ENCODE measurements around the gene RAB13. TPM values are rescaled to one million over a fixed set of nuclear protein-coding genes. Genes with fewer than 3 reads are reported as not detected.

RAB13 gene
- total and polyA plus RNA-seq, 2 of the 13 experiments (the other 11 are each of a cell fraction or from before 2014, with no cell fraction given), result 15.9 to 24.7 TPM

DNA sequence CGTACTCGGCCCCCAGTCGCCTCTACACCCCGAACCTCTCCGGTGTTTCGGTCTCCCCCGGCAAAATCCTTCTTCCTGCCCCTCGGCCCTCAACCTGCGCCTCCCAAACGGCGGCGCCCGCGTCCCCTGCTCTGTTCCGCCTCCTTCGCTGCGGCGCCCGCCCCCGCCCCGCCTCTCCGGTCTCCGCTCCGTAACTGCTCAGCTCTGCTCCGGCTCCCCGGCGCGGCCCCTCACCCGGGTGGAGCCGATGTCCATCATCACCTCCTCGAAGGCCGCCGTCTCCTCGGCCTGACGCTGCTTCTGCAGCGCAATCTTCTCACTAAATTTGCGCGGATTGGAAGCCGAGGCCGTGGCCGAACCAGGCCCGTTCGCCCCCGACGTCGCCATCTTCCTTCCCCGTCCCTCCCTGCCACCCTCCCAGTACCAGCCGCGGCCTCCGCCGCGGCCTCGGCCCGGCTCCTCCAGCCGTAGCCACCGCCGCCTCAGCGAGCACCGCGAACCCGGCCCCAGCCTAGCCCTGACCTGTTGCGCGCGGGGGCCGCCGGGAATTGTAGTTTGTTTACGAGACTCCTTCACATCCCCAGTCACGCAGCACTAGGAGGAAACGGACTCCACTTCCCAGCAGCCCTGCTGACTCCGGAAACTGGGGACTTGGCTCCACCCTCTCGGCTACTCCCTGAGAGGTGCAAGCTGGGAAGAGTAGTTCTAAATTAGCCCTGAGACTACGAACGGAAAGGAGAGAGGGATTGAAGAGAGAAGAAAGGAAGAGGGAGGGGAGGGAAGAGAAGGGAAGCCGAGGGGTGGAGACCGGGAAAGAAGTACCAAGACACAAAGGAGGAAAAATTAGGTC, 27.8 kb downstream of the RAB13 start, which contains the start of gene CRTC2 (continued):
- TF ChIP-seq NR2F2 (IDR thresholded peaks at IDR 0.05; ENCODE audit: borderline replicate concordance, low read depth) (peak; percentile 34; the same call in 1 of the 2 replicates), ZNF850 (CRISPR knock-in tag; conservative IDR thresholded peaks at IDR 0.05) (0 out of 2 replicates have a peak, but pooled peaks have one; percentile 59), YEATS2 (CRISPR knock-in tag; IDR thresholded peaks at IDR 0.05; ENCODE audit: borderline replicate concordance) (peak; percentile 59; the same call in 1 of the 2 replicates), ESRRA (CRISPR knock-in tag; IDR thresholded peaks at IDR 0.05; ENCODE audit: low read depth) (no peak), KAT7 (CRISPR knock-in tag; IDR thresholded peaks at IDR 0.05; ENCODE audit: borderline replicate concordance) (peak; percentile 86; the same call in 1 of the 2 replicates), ZNF468 (CRISPR knock-in tag; IDR thresholded peaks at IDR 0.05) (no peak), U2AF2 (IDR thresholded peaks at IDR 0.05; ENCODE audit: low read depth, low read length) (no peak), FOXK1 (CRISPR knock-in tag; IDR thresholded peaks at IDR 0.05; ENCODE audit: borderline replicate concordance, low read depth) (peak; percentile 99), ELF1 (CRISPR knock-in tag; IDR thresholded peaks at IDR 0.05) (peak; percentile 99), MAFF (IDR thresholded peaks at IDR 0.05; ENCODE audit: low read depth, low read length) (peak; percentile 28; the same call in 1 of the 2 replicates), ELF4 (CRISPR knock-in tag; IDR thresholded peaks at IDR 0.05; ENCODE audit: borderline replicate concordance) (peak; percentile 98), DNMT3B (CRISPR knock-in tag; conservative IDR thresholded peaks at IDR 0.05) (0 out of 2 replicates have a peak, but pooled peaks have one; percentile 37), MAX (IDR thresholded peaks at IDR 0.05) (peak; percentile 57; the same call in 1 of the 2 replicates), ZNF232 (CRISPR knock-in tag; IDR thresholded peaks at IDR 0.05; ENCODE audit: borderline replicate concordance) (0 out of 2 replicates have a peak, but pooled peaks have one; percentile 68), ZNF546 (CRISPR knock-in tag; conservative IDR thresholded peaks at IDR 0.05) (no peak), SP1 (IDR thresholded peaks at IDR 0.05) (no peak), SP1 (CRISPR knock-in tag; IDR thresholded peaks at IDR 0.05) (peak; percentile 85), KLF12 (CRISPR knock-in tag; IDR thresholded peaks at IDR 0.05; ENCODE audit: borderline replicate concordance) (peak; percentile 65; the same call in 1 of the 2 replicates)
- TF ChIP-seq, protein P1, sequence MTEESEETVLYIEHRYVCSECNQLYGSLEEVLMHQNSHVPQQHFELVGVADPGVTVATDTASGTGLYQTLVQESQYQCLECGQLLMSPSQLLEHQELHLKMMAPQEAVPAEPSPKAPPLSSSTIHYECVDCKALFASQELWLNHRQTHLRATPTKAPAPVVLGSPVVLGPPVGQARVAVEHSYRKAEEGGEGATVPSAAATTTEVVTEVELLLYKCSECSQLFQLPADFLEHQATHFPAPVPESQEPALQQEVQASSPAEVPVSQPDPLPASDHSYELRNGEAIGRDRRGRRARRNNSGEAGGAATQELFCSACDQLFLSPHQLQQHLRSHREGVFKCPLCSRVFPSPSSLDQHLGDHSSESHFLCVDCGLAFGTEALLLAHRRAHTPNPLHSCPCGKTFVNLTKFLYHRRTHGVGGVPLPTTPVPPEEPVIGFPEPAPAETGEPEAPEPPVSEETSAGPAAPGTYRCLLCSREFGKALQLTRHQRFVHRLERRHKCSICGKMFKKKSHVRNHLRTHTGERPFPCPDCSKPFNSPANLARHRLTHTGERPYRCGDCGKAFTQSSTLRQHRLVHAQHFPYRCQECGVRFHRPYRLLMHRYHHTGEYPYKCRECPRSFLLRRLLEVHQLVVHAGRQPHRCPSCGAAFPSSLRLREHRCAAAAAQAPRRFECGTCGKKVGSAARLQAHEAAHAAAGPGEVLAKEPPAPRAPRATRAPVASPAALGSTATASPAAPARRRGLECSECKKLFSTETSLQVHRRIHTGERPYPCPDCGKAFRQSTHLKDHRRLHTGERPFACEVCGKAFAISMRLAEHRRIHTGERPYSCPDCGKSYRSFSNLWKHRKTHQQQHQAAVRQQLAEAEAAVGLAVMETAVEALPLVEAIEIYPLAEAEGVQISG (CRISPR knock-in tag; IDR thresholded peaks at IDR 0.05), result peak; percentile 95
- TF ChIP-seq, protein P2, sequence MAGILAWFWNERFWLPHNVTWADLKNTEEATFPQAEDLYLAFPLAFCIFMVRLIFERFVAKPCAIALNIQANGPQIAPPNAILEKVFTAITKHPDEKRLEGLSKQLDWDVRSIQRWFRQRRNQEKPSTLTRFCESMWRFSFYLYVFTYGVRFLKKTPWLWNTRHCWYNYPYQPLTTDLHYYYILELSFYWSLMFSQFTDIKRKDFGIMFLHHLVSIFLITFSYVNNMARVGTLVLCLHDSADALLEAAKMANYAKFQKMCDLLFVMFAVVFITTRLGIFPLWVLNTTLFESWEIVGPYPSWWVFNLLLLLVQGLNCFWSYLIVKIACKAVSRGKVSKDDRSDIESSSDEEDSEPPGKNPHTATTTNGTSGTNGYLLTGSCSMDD (CRISPR knock-in tag; IDR thresholded peaks at IDR 0.05), result 0 out of 2 replicates have a peak, but pooled peaks have one; percentile 74
- TF ChIP-seq, protein P3, sequence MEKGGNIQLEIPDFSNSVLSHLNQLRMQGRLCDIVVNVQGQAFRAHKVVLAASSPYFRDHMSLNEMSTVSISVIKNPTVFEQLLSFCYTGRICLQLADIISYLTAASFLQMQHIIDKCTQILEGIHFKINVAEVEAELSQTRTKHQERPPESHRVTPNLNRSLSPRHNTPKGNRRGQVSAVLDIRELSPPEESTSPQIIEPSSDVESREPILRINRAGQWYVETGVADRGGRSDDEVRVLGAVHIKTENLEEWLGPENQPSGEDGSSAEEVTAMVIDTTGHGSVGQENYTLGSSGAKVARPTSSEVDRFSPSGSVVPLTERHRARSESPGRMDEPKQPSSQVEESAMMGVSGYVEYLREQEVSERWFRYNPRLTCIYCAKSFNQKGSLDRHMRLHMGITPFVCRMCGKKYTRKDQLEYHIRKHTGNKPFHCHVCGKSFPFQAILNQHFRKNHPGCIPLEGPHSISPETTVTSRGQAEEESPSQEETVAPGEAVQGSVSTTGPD (CRISPR knock-in tag; IDR thresholded peaks at IDR 0.05), result no peak
- TF ChIP-seq, protein P4, sequence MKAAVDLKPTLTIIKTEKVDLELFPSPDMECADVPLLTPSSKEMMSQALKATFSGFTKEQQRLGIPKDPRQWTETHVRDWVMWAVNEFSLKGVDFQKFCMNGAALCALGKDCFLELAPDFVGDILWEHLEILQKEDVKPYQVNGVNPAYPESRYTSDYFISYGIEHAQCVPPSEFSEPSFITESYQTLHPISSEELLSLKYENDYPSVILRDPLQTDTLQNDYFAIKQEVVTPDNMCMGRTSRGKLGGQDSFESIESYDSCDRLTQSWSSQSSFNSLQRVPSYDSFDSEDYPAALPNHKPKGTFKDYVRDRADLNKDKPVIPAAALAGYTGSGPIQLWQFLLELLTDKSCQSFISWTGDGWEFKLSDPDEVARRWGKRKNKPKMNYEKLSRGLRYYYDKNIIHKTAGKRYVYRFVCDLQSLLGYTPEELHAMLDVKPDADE (CRISPR knock-in tag; IDR thresholded peaks at IDR 0.05), result 0 out of 2 replicates have a peak, but pooled peaks have one; percentile 59
